ENCODE results near the gene FNTB.

The FNTB gene

DNA sequence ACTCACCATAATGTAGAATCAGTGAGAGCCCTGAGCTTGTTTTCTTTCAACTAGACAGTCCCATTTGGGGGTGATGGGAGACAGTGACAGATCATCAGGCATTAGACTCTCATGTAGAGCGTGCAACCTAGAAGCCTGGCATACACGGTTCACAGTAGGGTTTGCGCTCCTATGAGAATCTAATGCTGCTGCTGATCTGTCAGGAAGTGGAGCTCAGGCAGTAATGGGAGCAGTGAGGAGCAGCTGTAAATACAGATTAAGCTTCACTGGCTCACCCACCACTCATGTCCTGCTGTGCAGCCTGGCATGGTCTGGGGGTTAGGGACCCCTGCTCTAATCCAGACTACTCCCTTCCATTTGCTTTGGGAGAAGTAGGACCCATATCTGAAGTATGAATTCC is 55.6 kb downstream of the FNTB start:
- TF ChIP-seq EZH2 (IDR thresholded peaks at IDR 0.05; ENCODE audit: borderline replicate concordance, low read depth, low read length, severe bottlenecking): no peak
- TF ChIP-seq, protein P1, sequence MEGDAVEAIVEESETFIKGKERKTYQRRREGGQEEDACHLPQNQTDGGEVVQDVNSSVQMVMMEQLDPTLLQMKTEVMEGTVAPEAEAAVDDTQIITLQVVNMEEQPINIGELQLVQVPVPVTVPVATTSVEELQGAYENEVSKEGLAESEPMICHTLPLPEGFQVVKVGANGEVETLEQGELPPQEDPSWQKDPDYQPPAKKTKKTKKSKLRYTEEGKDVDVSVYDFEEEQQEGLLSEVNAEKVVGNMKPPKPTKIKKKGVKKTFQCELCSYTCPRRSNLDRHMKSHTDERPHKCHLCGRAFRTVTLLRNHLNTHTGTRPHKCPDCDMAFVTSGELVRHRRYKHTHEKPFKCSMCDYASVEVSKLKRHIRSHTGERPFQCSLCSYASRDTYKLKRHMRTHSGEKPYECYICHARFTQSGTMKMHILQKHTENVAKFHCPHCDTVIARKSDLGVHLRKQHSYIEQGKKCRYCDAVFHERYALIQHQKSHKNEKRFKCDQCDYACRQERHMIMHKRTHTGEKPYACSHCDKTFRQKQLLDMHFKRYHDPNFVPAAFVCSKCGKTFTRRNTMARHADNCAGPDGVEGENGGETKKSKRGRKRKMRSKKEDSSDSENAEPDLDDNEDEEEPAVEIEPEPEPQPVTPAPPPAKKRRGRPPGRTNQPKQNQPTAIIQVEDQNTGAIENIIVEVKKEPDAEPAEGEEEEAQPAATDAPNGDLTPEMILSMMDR (IDR thresholded peaks at IDR 0.05; ENCODE audit: borderline replicate concordance, extremely low read depth, low read length, poor library complexity, severe bottlenecking): no peak
- H3K4me2 ChIP-seq (ENCODE audit: insufficient read depth, low read length): no peak overlapping the region
- H3K79me2 ChIP-seq (ENCODE audit: insufficient read depth, low read length): no peaks in the 10 kb centered on the region
- H3K4me1 ChIP-seq (ENCODE audit: insufficient read depth, low read length): no peaks in the 10 kb centered on the region
- peaks cover 39% of the 10 kb centered on the region for H3K36me3 ChIP-seq (ENCODE audit: insufficient read depth, low read length)
- H4K20me1 ChIP-seq (ENCODE audit: insufficient read depth, low read length): no peaks in the 10 kb centered on the region
- no peak overlapping the region for H3K27ac ChIP-seq (ENCODE audit: low read length)
- H3K4me3 ChIP-seq (ENCODE audit: low read depth in 1 of 2, low read length in 2 of 2): no peak overlapping the region
- H3K9ac ChIP-seq (ENCODE audit: low read depth, low read length): no peak overlapping the region
- no peaks in the 10 kb centered on the region for H3K27me3 ChIP-seq (ENCODE audit: insufficient read depth, low read length, poor library complexity)
- H3K9me3 ChIP-seq (ENCODE audit: insufficient read depth, low read length, severe bottlenecking): no peaks in the 10 kb centered on the region
- no peak overlapping the region for H2AFZ ChIP-seq (ENCODE audit: low read depth, low read length)
- DNase-seq: no peak
- no peak for ATAC-seq (ENCODE audit: insufficient read depth, low read depth)

DNA sequence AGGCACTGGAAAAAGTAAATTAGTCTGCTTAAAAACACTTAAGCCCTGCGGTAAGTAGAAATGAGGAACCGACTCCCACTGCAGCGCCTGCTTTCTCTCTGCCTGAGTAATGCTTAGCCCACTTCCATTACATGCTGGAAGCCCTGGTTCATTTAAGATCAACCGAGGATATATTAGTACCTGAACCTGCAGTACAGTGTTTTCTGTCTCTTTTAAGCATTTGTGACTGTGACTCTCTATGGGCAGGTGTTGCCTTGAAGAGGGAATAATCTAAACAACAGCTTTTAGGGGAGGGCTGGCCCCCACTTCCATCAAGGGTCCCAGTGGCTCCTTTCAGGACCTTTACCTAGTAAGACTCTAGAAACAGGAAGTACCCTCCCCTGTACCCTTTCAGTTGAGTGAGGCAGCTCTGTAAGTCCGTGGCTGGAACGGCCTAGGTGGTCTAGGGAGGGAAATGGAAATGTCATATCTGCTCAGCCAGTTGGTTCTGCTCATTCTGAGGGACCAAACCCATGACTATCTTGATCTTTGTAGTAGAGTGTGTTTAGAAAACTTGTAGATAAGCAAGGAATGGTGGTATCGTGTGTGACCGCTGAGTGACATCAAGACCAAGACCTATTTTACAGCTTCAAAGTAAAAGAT is 56.2 kb downstream of the FNTB start:
- Histone ChIP-seq H3K27ac (ENCODE audit: low read length) (no peak overlapping the region), H3K27me3 (ENCODE audit: insufficient read depth, low read length, poor library complexity) (no peaks in the 10 kb centered on the region), H3K79me2 (ENCODE audit: insufficient read depth, low read length) (no peaks in the 10 kb centered on the region), H4K20me1 (ENCODE audit: insufficient read depth, low read length) (no peaks in the 10 kb centered on the region), H2AFZ (ENCODE audit: low read depth, low read length) (no peak overlapping the region), H3K36me3 (ENCODE audit: insufficient read depth, low read length) (peaks cover 41% of the 10 kb centered on the region), H3K4me3 (ENCODE audit: low read depth in 1 of 2, low read length in 2 of 2) (no peak overlapping the region), H3K4me2 (ENCODE audit: insufficient read depth, low read length) (no peak overlapping the region), H3K4me1 (ENCODE audit: insufficient read depth, low read length) (no peaks in the 10 kb centered on the region), H3K9ac (ENCODE audit: low read depth, low read length) (no peak overlapping the region), H3K9me3 (ENCODE audit: insufficient read depth, low read length, severe bottlenecking) (no peaks in the 10 kb centered on the region)
- ATAC-seq (ENCODE audit: insufficient read depth, low read depth) (no peak), DNase-seq (no peak)
- TF ChIP-seq, protein P1 (IDR thresholded peaks at IDR 0.05; ENCODE audit: borderline replicate concordance, extremely low read depth, low read length, poor library complexity, severe bottlenecking): no peak
- TF ChIP-seq EZH2 (IDR thresholded peaks at IDR 0.05; ENCODE audit: borderline replicate concordance, low read depth, low read length, severe bottlenecking): no peak

DNA sequence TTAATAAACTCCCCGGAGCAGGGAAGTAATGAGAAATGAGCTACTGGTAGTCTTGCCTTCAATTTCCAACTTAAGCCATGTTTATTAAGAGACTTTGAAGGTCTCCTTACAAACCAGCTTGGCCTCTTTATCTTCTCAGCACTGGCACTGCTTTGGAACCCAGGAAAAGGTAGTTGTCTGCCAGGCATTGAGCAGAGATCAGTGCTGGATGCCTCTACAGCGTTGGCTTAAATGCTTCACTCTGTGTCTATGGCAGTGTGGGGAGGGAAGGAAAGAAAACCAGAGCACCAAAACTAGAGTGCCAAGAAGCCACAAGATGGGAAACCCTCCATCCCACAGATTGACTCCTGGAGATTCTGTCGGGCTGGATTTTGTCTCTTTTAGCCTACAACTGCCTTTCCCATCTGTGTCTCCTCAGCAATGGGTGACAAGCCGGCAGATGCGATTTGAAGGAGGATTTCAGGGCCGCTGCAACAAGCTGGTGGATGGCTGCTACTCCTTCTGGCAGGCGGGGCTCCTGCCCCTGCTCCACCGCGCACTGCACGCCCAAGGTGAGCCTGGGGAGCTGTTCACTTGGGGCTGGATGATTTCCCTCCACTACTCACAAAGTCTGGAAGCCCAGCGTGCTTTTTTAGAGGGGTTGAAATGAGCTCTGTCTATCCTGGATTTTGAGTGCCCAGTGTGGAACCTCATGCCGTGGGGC is 57.3 kb downstream of the FNTB start:
- H3K9ac ChIP-seq (ENCODE audit: low read depth, low read length): no peak overlapping the region
- H3K36me3 ChIP-seq (ENCODE audit: insufficient read depth, low read length): peaks cover 41% of the 10 kb centered on the region
- no peaks in the 10 kb centered on the region for H3K27me3 ChIP-seq (ENCODE audit: insufficient read depth, low read length, poor library complexity)
- no peak overlapping the region for H3K27ac ChIP-seq (ENCODE audit: low read length)
- H3K4me1 ChIP-seq (ENCODE audit: insufficient read depth, low read length): no peaks in the 10 kb centered on the region
- no peaks in the 10 kb centered on the region for H3K9me3 ChIP-seq (ENCODE audit: insufficient read depth, low read length, severe bottlenecking)
- TF ChIP-seq, protein P1 (IDR thresholded peaks at IDR 0.05; ENCODE audit: borderline replicate concordance, extremely low read depth, low read length, poor library complexity, severe bottlenecking): no peak
- TF ChIP-seq EZH2 (IDR thresholded peaks at IDR 0.05; ENCODE audit: borderline replicate concordance, low read depth, low read length, severe bottlenecking): no peak
- no peaks in the 10 kb centered on the region for H3K79me2 ChIP-seq (ENCODE audit: insufficient read depth, low read length)
- no peak for ATAC-seq (ENCODE audit: insufficient read depth, low read depth)
- no peak overlapping the region for H2AFZ ChIP-seq (ENCODE audit: low read depth, low read length)
- H3K4me2 ChIP-seq (ENCODE audit: insufficient read depth, low read length): no peak overlapping the region
- DNase-seq: no peak
- H4K20me1 ChIP-seq (ENCODE audit: insufficient read depth, low read length): no peaks in the 10 kb centered on the region
- no peak overlapping the region for H3K4me3 ChIP-seq (ENCODE audit: low read depth in 1 of 2, low read length in 2 of 2)

All from DND-41 (cell line).